LNCAP (cell line): ENCODE data around the gene CDC45.

ENCODE experiments used
- CTCF ChIP-seq: fragments of 450-650 bp; IDR thresholded peaks from 2 replicates; pipeline ENCODE4 v1.5.1; 2017; ENCODE audit warnings: mild to moderate bottlenecking

The CDC45 gene

GRCh38 chr22:19454156-19454555, 25.6 kb upstream of the CDC45 start:
- no peak for TF ChIP-seq CTCF

- no peak for TF ChIP-seq CTCF
Observed at GRCh38 chr22:19455033-19455432, 24.7 kb upstream of the CDC45 start.

GRCh38 chr22:19455585-19456370, 23.9 kb upstream of the CDC45 start:
- TF ChIP-seq CTCF = no peak

GRCh38 chr22:19456541-19456940, 23.2 kb upstream of the CDC45 start:
- no peak for TF ChIP-seq CTCF

GRCh38 chr22:19457828-19458428, 21.8 kb upstream of the CDC45 start:
- no peak for TF ChIP-seq CTCF

GRCh38 chr22:19460036-19460435, 19.7 kb upstream of the CDC45 start:
- TF ChIP-seq CTCF = no peak

- no peak for TF ChIP-seq CTCF
Observed at GRCh38 chr22:19461506-19461905, 18.2 kb upstream of the CDC45 start.
